Tibial artery (tissue), 4 donors: ENCODE results near the gene PKN2.
"Not testable (repeated sequence)": the region's sequence is repeated elsewhere in the genome, so short reads cannot be mapped to it uniquely, and the experiment has no call there.

Source experiments
- DNase-seq, 2 donors: peaks; one replicate each; pipeline ENCODE4 v3.0.0-alpha.2; 2019
- H3K27ac ChIP-seq, 2 donors: fragments of 200-600 bp; sonication (generic) in 1 of 2; 1 replicate in 1 of 2; 2 replicates in 1 of 2; pipeline ENCODE4 v1.5.1; 2018 to 2019; ENCODE audit warnings: mild to moderate bottlenecking in 1 of 2
- H3K27me3 ChIP-seq, 2 donors: fragments of 200-600 bp; sonication (generic) in 1 of 2; one replicate each; pipeline versions ENCODE4 v1.5.1 to v1.6.0; 2016 to 2019
- H3K36me3 ChIP-seq, 3 donors: fragments of 200-600 bp; sonication (generic) in 2 of 3; one replicate each; pipeline ENCODE4 v1.5.1; 2016 to 2019; ENCODE audit warnings: mild to moderate bottlenecking in 2 of 3
- H3K4me1 ChIP-seq, 4 donors: fragments of 200-600 bp; sonication (generic) in 2 of 4; 1 replicate in 3 of 4; 2 replicates in 1 of 4; pipeline ENCODE4 v1.5.1; 2016 to 2019
- H3K4me3 ChIP-seq, 2 donors: fragments of 200-600 bp; sonication (generic) in 1 of 2; 1 replicate in 1 of 2; 2 replicates in 1 of 2; pipeline ENCODE4 v1.5.1; 2018 to 2019; ENCODE audit warnings: mild to moderate bottlenecking in 2 of 2
- H3K9me3 ChIP-seq, 3 donors: fragments of 200-600 bp; sonication (generic) in 1 of 3; one replicate each; pipeline ENCODE4 v1.5.1; 2016 to 2019
- CTCF ChIP-seq, 2 experiments: fragments of 200-600 bp in 1 of 2; fragments of 450-650 bp in 1 of 2; IDR thresholded peaks; one replicate each; pipeline ENCODE4 v1.5.1; 2017 to 2019; ENCODE audit warnings: antibody characterized with exemption in 2 of 2, mild to moderate bottlenecking in 1 of 2, moderate library complexity in 1 of 2
- intact Hi-C: fragments of 100-400 bp; cut with DNase I; formaldehyde crosslinking; loops from one replicate; pipeline ENCODE4 v1.15.0; 2023; ENCODE audit warnings: low total_unique reads

Gene PKN2

DNA sequence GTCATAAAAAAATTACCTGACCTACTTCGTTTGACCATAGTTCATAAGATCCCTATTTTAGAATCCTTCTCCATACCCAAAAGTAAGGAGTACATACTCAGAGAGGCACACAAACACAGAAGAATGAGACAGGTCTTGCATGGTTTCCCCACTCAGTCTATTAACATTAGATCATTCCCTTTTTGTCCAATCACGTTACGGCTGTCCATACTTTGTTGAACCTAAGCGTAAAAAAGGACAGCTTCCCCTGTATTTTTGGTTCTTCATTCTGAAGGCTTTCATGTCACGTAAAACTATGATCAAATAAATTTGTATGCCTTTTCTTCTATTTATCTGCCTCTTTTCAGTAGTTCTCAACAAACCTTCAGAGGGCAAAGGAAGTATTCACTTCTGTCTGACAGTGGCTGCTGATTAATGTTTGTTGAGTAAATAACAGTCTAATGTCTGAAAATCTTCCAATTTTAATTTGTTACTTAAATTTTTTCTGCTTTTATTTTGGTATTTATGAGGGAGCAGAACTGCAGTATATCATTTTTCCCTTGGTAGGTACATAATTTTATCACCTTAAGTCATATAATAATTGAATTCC is 16.4 kb downstream of the PKN2 start:
- H3K4me1 ChIP-seq, result peaks cover 0 to 20% (median 1%) of the 10 kb centered on the region in 4 donors
- no peak overlapping the region for H3K27ac ChIP-seq

DNA sequence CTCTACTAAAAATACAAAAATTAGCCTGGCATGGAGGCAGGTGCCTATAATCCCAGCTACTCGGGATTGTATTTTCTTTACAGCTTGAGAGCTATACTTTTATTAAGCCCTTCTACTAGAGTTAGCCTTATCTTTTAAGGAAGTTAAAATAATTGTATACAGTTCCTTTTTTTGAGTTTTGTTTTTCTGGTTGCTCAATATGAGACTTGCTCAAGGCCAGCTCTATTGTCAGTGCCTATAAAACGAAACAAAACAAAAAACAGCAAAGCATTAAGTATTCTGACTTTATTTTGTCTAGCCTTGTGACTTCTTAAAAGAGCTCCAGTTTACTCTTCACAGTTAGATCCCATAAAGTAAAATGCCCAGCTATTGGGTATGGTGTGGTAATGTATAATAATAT is 17.2 kb downstream of the PKN2 start:
- peaks cover 0 to 14% (median 1%) of the 10 kb centered on the region in 4 donors for H3K4me1 ChIP-seq
- H3K9me3 ChIP-seq, result no peaks in the 10 kb centered on the region
- no peak overlapping the region for H3K4me3 ChIP-seq

More for the DNA sequence above, 16.4 kb downstream of the PKN2 start:
- Histone ChIP-seq H3K4me3 (no peak overlapping the region), H3K9me3 (no peaks in the 10 kb centered on the region), H3K36me3 (no peaks in the 10 kb centered on the region), H3K27me3 (no peaks in the 10 kb centered on the region)
- no peak for DNase-seq
- TF ChIP-seq CTCF (IDR thresholded peaks at IDR 0.05), result no peak
- intact Hi-C loops, result no loop called here

DNA sequence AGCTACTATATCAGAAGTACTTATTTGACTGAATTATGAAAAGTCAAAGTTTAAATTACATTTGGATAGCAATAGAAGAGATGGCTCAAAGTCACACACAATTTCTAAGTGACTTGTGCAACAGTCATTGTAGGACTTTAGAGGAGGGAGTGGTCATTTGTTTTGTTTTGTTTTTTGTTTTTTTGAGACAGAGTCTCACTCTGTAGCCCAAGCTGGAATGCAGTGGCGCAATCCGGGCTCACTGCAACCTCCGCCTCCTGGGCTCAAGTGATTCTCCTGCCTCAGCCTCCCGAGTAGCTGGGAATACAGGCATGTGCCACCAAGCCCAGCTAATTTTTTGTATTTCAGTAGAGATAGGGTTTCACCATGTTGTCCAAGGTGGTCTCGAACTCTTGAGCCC is 17.7 kb downstream of the PKN2 start:
- H3K9me3 ChIP-seq, intact Hi-C loops, DNase-seq, H3K4me3 ChIP-seq, H3K27ac ChIP-seq, H3K36me3 ChIP-seq, H3K27me3 ChIP-seq: not testable (repeated sequence)
- peaks cover 0 to 14% (median 1%) of the 10 kb centered on the region in 4 donors for H3K4me1 ChIP-seq

More for the DNA sequence above, 17.2 kb downstream of the PKN2 start:
- no peak overlapping the region for H3K27ac ChIP-seq
- H3K36me3 ChIP-seq, result no peaks in the 10 kb centered on the region
- no peak for DNase-seq
- TF ChIP-seq CTCF (IDR thresholded peaks at IDR 0.05), result no peak
- intact Hi-C loops, result no loop called here
- no peaks in the 10 kb centered on the region for H3K27me3 ChIP-seq

GRCh38 chr1:88708011-88708410 is 23.9 kb downstream of the PKN2 start:
- no peaks in the 10 kb centered on the region for H3K4me1 ChIP-seq
- no peak for DNase-seq
- intact Hi-C loops, result no loop called here
- H3K4me3 ChIP-seq, result no peak overlapping the region
- TF ChIP-seq CTCF (IDR thresholded peaks at IDR 0.05), result no peak
- H3K27ac ChIP-seq, result no peak overlapping the region
- H3K9me3 ChIP-seq, result no peaks in the 10 kb centered on the region
- no peaks in the 10 kb centered on the region for H3K27me3 ChIP-seq
- peaks cover 0 to 8% (median 0%) of the 10 kb centered on the region in 3 donors for H3K36me3 ChIP-seq

- DNase-seq, H3K27me3 ChIP-seq, H3K9me3 ChIP-seq, H3K36me3 ChIP-seq, H3K4me1 ChIP-seq, H3K4me3 ChIP-seq, intact Hi-C loops, H3K27ac ChIP-seq: not testable (repeated sequence)
Observed at GRCh38 chr1:88712907-88713306, 28.8 kb downstream of the PKN2 start.

GRCh38 chr1:88716571-88716970 is 32.5 kb downstream of the PKN2 start:
- H3K9me3 ChIP-seq, H3K4me3 ChIP-seq, DNase-seq, H3K27me3 ChIP-seq, intact Hi-C loops, H3K36me3 ChIP-seq, H3K4me1 ChIP-seq, H3K27ac ChIP-seq: not testable (repeated sequence)

DNA sequence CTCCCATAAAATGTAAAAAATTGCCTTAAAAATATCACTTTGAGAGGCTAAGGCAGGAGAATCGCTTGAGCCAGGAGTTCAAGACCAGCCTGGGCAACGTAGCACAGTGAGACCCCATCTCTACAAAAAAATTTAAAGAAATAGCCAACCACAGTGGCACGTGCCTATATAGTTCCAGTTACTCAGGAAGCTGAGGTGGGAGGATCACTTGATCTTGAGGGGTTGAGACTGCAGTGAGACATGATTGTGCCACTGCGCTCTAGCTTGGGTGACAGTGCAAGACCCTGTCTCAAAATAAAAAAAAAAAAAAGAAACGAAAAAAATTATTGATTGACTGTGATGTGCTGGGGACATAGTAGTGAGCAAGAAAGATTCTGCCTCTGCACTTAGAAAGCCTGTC is 38.4 kb downstream of the PKN2 start:
- DNase-seq, result no peak
- TF ChIP-seq CTCF (IDR thresholded peaks at IDR 0.05), result no peak
- Histone ChIP-seq H3K9me3 (no peaks in the 10 kb centered on the region), H3K27ac (no peak overlapping the region), H3K27me3 (no peaks in the 10 kb centered on the region), H3K36me3 (no peaks in the 10 kb centered on the region), H3K4me1 (peaks cover 0 to 5% (median 2%) of the 10 kb centered on the region in 4 donors), H3K4me3 (no peak overlapping the region)
- intact Hi-C loops, result no loop called here
